ENCODE measurements around the gene EPHB2. TPM values are rescaled to one million over a fixed set of nuclear protein-coding genes. Genes with fewer than 3 reads are reported as not detected.

The EPHB2 gene
- total and polyA plus RNA-seq, 2 donors (not counting 3 experiments of a cell fraction or from before 2014, with no cell fraction given) = 50.8 to 69.1 TPM

GRCh38 chr1:22681556-22682276 is 28.9 kb upstream of the EPHB2 start:
- CTCF ChIA-PET = interaction anchor here (2.0 kb wide), 1 partner anchor 251 kb away, joined by 4 read pairs; no protein-coding TSS in a partner anchor
- no peak overlapping the region for H3K27ac ChIP-seq (ENCODE audit: insufficient read depth, low read depth, low read length)
- FAIRE-seq = no peak

More at GRCh38 chr1:22681556-22682276, 28.9 kb upstream of the EPHB2 start:
- H2AFZ ChIP-seq (ENCODE audit: low read depth, low read length) = no peak overlapping the region
- H3K9me3 ChIP-seq (replicated peaks; ENCODE audit: control insufficient read depth, insufficient read depth, low read length) = no peaks in the 10 kb centered on the region
- H3K27me3 ChIP-seq (ENCODE audit: control insufficient read depth in 2 of 2, insufficient read depth in 2 of 2, low read length in 2 of 2) = peaks cover 2 to 3% of the 10 kb centered on the region in 2 experiments
- no peaks in the 10 kb centered on the region for H3K9me1 ChIP-seq (replicated peaks; ENCODE audit: control insufficient read depth, extremely low read depth, insufficient read depth, low read length)
- H3K4me3 ChIP-seq (replicated peaks in 1 of 3; ENCODE audit: insufficient read depth in 1 of 3, low read depth in 1 of 3, low read length in 3 of 3) = no peak overlapping the region
- dilution Hi-C loops (cut with MboI; ENCODE audit: extremely low pct_ligation_motif_present, low sequenced_read_pairs) = no loop called here
- H3K4me1 ChIP-seq (ENCODE audit: control insufficient read depth, extremely low read depth, insufficient read depth, low read length) = peaks cover 10% of the 10 kb centered on the region
- intact Hi-C loops (cut with micrococcal nuclease) = no loop called here
- no peaks in the 10 kb centered on the region for H3K36me3 ChIP-seq (ENCODE audit: control insufficient read depth in 2 of 2, extremely low read depth in 1 of 2, insufficient read depth in 2 of 2, low read length in 2 of 2)
- DNase-seq (ENCODE audit: low read depth, low spot score) = no peak
- H4K20me1 ChIP-seq (replicated peaks; ENCODE audit: control insufficient read depth, extremely low read depth, insufficient read depth, low read length) = no peaks in the 10 kb centered on the region
- no peaks in the 10 kb centered on the region for H3K79me2 ChIP-seq (ENCODE audit: control insufficient read depth, insufficient read depth, low read length)
- POLR2A ChIA-PET = no interaction called here
- H3K9ac ChIP-seq (replicated peaks; ENCODE audit: extremely low read depth, insufficient read depth, low read length) = no peak overlapping the region
- BruUV-seq (replicated peaks) = no TSS peak
- TF ChIP-seq EZH2 (IDR thresholded peaks at IDR 0.05; ENCODE audit: borderline replicate concordance, low read depth, low read length, severe bottlenecking) (no peak), MYC (IDR thresholded peaks at IDR 0.05; ENCODE audit: low read depth, low read length) (no peak), CTCF (IDR thresholded peaks at IDR 0.05; ENCODE audit: extremely low read depth in 1 of 2, insufficient read depth in 1 of 2, low read depth in 1 of 2, low read length in 2 of 2) (no peak), FOS (IDR thresholded peaks at IDR 0.05; ENCODE audit: borderline replicate concordance, insufficient read depth, low read length) (no peak)
- H3K4me2 ChIP-seq (ENCODE audit: insufficient read depth, low read length) = no peak overlapping the region
